Kidney (tissue), 14 donors: ENCODE data around the gene ENTR1. TPM values are rescaled to one million over a fixed set of nuclear protein-coding genes. Genes with fewer than 3 reads are reported as not detected.

Experiments used
- DNase-seq, 5 donors: peaks; one replicate each; pipeline ENCODE4 v3.0.0-alpha.2; 2013 to 2020
- FAIRE-seq: peaks from 2 replicates; lab custom pipeline; 2012; peaks lifted over from hg19 to GRCh38; lab: Jason Lieb, UNC
- H3K27ac ChIP-seq, 2 donors: one replicate each; pipeline ENCODE4 v1.7.0; 2013; ENCODE audit warnings: low read depth in 2 of 2, low read length in 2 of 2, inconsistent platforms in 1 of 2
- H3K27me3 ChIP-seq: one replicate; pipeline ENCODE4 v1.7.1; 2013; ENCODE audit warnings: low read length, inconsistent platforms; ENCODE audit not compliant: control insufficient read depth, insufficient read depth
- H3K36me3 ChIP-seq, 3 donors: one replicate each; pipeline versions ENCODE4 v1.7.0 to v1.7.1; 2013; ENCODE audit warnings: low read length in 3 of 3, control low read depth in 1 of 3, inconsistent platforms in 1 of 3; ENCODE audit not compliant: insufficient read depth in 3 of 3, control insufficient read depth in 2 of 3
- H3K4me1 ChIP-seq, 3 donors: one replicate each; pipeline versions ENCODE4 v1.7.0 to v1.7.1; 2013; ENCODE audit warnings: low read length in 3 of 3, inconsistent platforms in 1 of 3, low read depth in 1 of 3; ENCODE audit not compliant: control insufficient read depth in 2 of 3, insufficient read depth in 2 of 3
- H3K4me3 ChIP-seq, 3 donors: one replicate each; pipeline versions ENCODE4 v1.7.0 to v1.8.1; 2013; ENCODE audit warnings: low read length in 3 of 3, control low read depth in 1 of 3, inconsistent platforms in 1 of 3
- H3K9ac ChIP-seq, 3 donors: one replicate each; pipeline versions ENCODE4 v1.7.0 to v1.7.1; 2013; ENCODE audit warnings: low read length in 3 of 3, control low read depth in 1 of 3, inconsistent platforms in 1 of 3
- H3K9me3 ChIP-seq, 3 donors: one replicate each; pipeline versions ENCODE4 v1.7.0 to v1.7.1; 2013; ENCODE audit warnings: low read length in 3 of 3, control low read depth in 1 of 3, inconsistent platforms in 1 of 3; ENCODE audit not compliant: control insufficient read depth in 2 of 3, insufficient read depth in 1 of 3
- CTCF ChIP-seq: IDR thresholded peaks from 3 replicates; pipeline ENCODE4 v1.5.1; 2012; ENCODE audit warnings: mild to moderate bottlenecking, moderate library complexity, borderline replicate concordance; ENCODE audit not compliant: insufficient read depth; ENCODE audit errors: extremely low read depth
- intact Hi-C: fragments of 100-400 bp; cut with DNase I; formaldehyde crosslinking; loops from one replicate; pipeline ENCODE4 v1.11.1; 2022
- polyA plus RNA-seq: library from polyadenylated mRNA; stranded (reverse); fragments of 350-450 nt; fragmentation: Illumina TruSeq; extraction: RNeasy Lipid Tissue Mini Kit (QIAGEN cat#74804); gene quantifications from one replicate; pipeline ENCODE4 v1.2.3, GENCODE V29; 2014; ENCODE audit warnings: low read depth, low replicate concordance; ENCODE audit not compliant: insufficient read depth
- total RNA-seq: library from RNA; stranded (reverse); fragmentation: NEBNext Ultra II Directional; extraction: Animal tissue kit (Norgen Biotek cat#: 25700); gene quantifications from one replicate; pipeline ENCODE4 v1.2.1, GENCODE V29; 2021
- donor health status: control.
- donor health status: control.
- donor health status: control.
- donor health status: control.
- donor health status: control.
- donor health status: DM: yes; HTN: yes; CAD: no.
- donor health status: Normal renal cell carcinoma (clear cell type).

ENTR1 gene
- total and polyA plus RNA-seq, 2 donors from 2014 or later = 25.9 to 36.2 TPM

GRCh38 chr9:136404801-136405136, 5.6 kb downstream of the ENTR1 start:
- H3K27ac ChIP-seq = no peak overlapping the region
- no peak for DNase-seq
- H3K4me3 ChIP-seq = no peak overlapping the region
- no peak for TF ChIP-seq CTCF
- no peak overlapping the region for H3K9ac ChIP-seq
- FAIRE-seq = no peak
- peaks cover 0 to 9% (median 0%) of the 10 kb centered on the region in 3 donors for H3K4me1 ChIP-seq
- intact Hi-C loops = no loop called here
- H3K9me3 ChIP-seq = no peaks in the 10 kb centered on the region
- H3K36me3 ChIP-seq = peaks cover 0 to 10% (median 8%) of the 10 kb centered on the region in 3 donors
- H3K27me3 ChIP-seq = no peaks in the 10 kb centered on the region

GRCh38 chr9:136403915-136404800, 6.3 kb downstream of the ENTR1 start:
- no peaks in the 10 kb centered on the region for H3K27me3 ChIP-seq
- peaks cover 0 to 9% (median 0%) of the 10 kb centered on the region in 3 donors for H3K4me1 ChIP-seq
- H3K4me3 ChIP-seq = no peak overlapping the region
- no peak for TF ChIP-seq CTCF
- H3K36me3 ChIP-seq = peaks cover 0 to 10% (median 8%) of the 10 kb centered on the region in 3 donors
- H3K9me3 ChIP-seq = no peaks in the 10 kb centered on the region
- H3K27ac ChIP-seq = no peak overlapping the region
- H3K9ac ChIP-seq = no peak overlapping the region
- FAIRE-seq (no peak), DNase-seq (no peak)
- intact Hi-C loops = no loop called here

- H3K4me1 ChIP-seq = peaks cover 0 to 14% (median 4%) of the 10 kb centered on the region in 3 donors
- peaks cover 0 to 10% (median 8%) of the 10 kb centered on the region in 3 donors for H3K36me3 ChIP-seq
- no peak overlapping the region for H3K27ac ChIP-seq
- no peak for TF ChIP-seq CTCF
- H3K9ac ChIP-seq = no peak overlapping the region
- no peaks in the 10 kb centered on the region for H3K27me3 ChIP-seq
- no peak overlapping the region for H3K4me3 ChIP-seq
- FAIRE-seq (no peak), DNase-seq (no peak)
- intact Hi-C loops = no loop called here
- no peaks in the 10 kb centered on the region for H3K9me3 ChIP-seq
Measured at GRCh38 chr9:136403538-136403914, 6.9 kb downstream of the ENTR1 start.
